Vagina (tissue), 2 donors: ENCODE data around the gene PDE8A. TPM values are rescaled to one million over a fixed set of nuclear protein-coding genes. Genes with fewer than 3 reads are reported as not detected.

Experiments
- DNase-seq, 2 donors: peaks; one replicate each; pipeline ENCODE4 v3.0.0-alpha.2; 2017; ENCODE audit errors: extremely low spot score in 2 of 2
- H3K27ac ChIP-seq: fragments of 200-600 bp; sonication (generic); one replicate; pipeline ENCODE4 v1.5.1; 2019
- H3K27me3 ChIP-seq: fragments of 200-600 bp; sonication (generic); one replicate; pipeline ENCODE4 v1.5.1; 2019
- H3K36me3 ChIP-seq, 2 donors: fragments of 200-600 bp; sonication (generic); one replicate each; pipeline ENCODE4 v1.5.1; 2017 to 2019
- H3K4me1 ChIP-seq: fragments of 200-600 bp; sonication (generic); one replicate; pipeline ENCODE4 v1.5.1; 2019
- H3K4me3 ChIP-seq, 2 donors: fragments of 200-600 bp; sonication (generic); 1 replicate in 1 of 2; 2 replicates in 1 of 2; pipeline ENCODE4 v1.5.1; 2016 to 2019
- H3K9me3 ChIP-seq: fragments of 200-600 bp; sonication (generic); one replicate; pipeline ENCODE4 v1.5.1; 2019
- POLR2A ChIP-seq, 2 donors: fragments of 450-650 bp; IDR thresholded peaks; one replicate each; pipeline ENCODE4 v1.6.1; 2017; ENCODE audit warnings: antibody characterized with exemption in 2 of 2, mild to moderate bottlenecking in 2 of 2, moderate library complexity in 2 of 2
- POLR2AphosphoS5 ChIP-seq, 2 donors: sonication (generic); formaldehyde crosslinking; IDR thresholded peaks; one replicate each; pipeline ENCODE4 v1.9.0; 2017; ENCODE audit warnings: antibody characterized with exemption in 2 of 2, mild to moderate bottlenecking in 2 of 2, low read depth in 1 of 2; ENCODE audit not compliant: insufficient read depth in 1 of 2
- intact Hi-C: fragments of 100-400 bp; cut with DNase I; formaldehyde crosslinking; loops from one replicate; pipeline ENCODE4 v1.15.1; 2023
- total RNA-seq: library from RNA; depleted of rRNA; stranded (reverse); fragments of >200 nt; gene quantifications from one replicate; pipeline ENCODE4 v1.2.3, GENCODE V29; 2016
- TF ChIP-seq, protein P1 (sequence below), 3 experiments: fragments of 450-650 bp in 2 of 3; fragments of 200-600 bp in 1 of 3; sonication (generic) in 1 of 3; IDR thresholded peaks; one replicate each; pipeline ENCODE4 v1.5.1; 2017 to 2019; ENCODE audit warnings: antibody characterized with exemption in 3 of 3, mild to moderate bottlenecking in 2 of 3, moderate library complexity in 2 of 3

Gene PDE8A
- total RNA-seq, 1 donor from 2014 or later = 33.9 TPM

DNA sequence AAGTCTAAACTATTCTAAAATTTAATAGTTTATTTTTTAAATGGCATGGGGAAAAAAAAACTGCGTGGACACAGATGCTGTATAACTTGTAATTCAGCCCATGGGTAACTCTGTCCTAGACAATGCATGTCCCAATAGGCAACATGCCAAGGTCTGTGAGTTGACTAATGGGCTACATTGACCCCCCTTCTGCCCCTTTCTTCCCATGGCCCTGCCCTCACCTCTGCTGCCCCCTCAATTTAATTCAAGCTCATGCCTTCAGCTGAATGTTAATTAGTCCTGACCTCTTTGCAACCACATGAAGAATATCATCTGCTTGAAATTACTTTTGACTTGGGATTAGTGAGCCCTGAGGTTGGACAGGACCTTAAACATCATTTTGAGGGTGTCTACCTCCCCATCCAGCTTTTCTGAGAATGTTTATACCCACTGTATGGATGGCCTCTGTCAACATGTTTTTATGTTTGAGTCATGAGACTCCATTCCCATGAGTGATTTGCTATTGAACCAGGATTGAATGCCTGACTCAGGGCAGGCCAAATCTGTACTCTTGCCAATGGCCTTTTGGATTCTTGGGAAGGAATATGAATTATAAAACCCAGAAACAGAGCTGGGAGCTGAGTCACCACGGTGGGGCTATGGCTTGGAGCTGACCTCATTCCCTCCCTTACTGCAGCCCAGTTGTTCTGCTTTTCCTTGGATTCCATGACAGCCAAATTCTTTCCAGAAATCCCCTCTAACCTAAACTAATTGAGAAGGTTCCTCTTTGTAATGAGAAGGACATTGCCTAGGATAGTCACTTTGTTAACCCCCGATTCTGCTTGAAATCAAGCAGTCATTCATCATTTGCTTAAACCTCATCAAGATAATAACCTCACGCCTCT, 33.5 kb upstream of the PDE8A start:
- H3K27me3 ChIP-seq = no peaks in the 10 kb centered on the region
- peaks cover 11% of the 10 kb centered on the region for H3K4me1 ChIP-seq
- TF ChIP-seq POLR2A (IDR thresholded peaks at IDR 0.05) (no peak), POLR2AphosphoS5 (IDR thresholded peaks at IDR 0.05; ENCODE audit: insufficient read depth in 1 of 2, low read depth in 1 of 2) (no peak)
- TF ChIP-seq, protein P1, sequence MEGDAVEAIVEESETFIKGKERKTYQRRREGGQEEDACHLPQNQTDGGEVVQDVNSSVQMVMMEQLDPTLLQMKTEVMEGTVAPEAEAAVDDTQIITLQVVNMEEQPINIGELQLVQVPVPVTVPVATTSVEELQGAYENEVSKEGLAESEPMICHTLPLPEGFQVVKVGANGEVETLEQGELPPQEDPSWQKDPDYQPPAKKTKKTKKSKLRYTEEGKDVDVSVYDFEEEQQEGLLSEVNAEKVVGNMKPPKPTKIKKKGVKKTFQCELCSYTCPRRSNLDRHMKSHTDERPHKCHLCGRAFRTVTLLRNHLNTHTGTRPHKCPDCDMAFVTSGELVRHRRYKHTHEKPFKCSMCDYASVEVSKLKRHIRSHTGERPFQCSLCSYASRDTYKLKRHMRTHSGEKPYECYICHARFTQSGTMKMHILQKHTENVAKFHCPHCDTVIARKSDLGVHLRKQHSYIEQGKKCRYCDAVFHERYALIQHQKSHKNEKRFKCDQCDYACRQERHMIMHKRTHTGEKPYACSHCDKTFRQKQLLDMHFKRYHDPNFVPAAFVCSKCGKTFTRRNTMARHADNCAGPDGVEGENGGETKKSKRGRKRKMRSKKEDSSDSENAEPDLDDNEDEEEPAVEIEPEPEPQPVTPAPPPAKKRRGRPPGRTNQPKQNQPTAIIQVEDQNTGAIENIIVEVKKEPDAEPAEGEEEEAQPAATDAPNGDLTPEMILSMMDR (IDR thresholded peaks at IDR 0.05) = no peak
- DNase-seq = no peak
- no peak overlapping the region for H3K4me3 ChIP-seq
- intact Hi-C loops = no loop called here
- peak overlapping the region; percentile 54 for H3K27ac ChIP-seq
- no peaks in the 10 kb centered on the region for H3K9me3 ChIP-seq
- no peaks in the 10 kb centered on the region for H3K36me3 ChIP-seq

DNA sequence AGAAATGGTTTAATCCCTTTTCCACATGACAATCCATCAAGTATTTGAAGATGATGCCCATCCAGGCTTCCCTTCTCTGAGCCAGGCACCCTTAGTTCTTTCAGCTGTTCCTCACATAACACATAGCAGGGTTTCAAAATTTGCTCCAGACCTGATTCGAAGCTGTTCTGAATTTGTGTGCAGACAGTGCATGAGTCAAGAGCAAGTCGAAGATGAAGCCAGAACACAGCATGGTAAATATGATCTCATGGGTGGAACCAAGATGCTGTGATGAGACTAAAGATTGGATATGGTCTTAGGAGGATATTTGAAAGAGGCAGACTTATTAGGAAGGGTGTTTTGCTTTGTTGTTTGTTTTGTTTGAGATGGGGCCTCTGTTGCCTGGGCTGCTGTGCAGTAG, 32.6 kb upstream of the PDE8A start:
- Histone ChIP-seq H3K9me3 (no peaks in the 10 kb centered on the region), H3K27me3 (no peaks in the 10 kb centered on the region), H3K4me1 (peaks cover 11% of the 10 kb centered on the region), H3K27ac (peak overlapping the region; percentile 54), H3K36me3 (no peaks in the 10 kb centered on the region), H3K4me3 (no peak overlapping the region)
- TF ChIP-seq, protein P1 (IDR thresholded peaks at IDR 0.05) = no peak
- TF ChIP-seq POLR2A (IDR thresholded peaks at IDR 0.05) = no peak
- TF ChIP-seq POLR2AphosphoS5 (IDR thresholded peaks at IDR 0.05; ENCODE audit: insufficient read depth in 1 of 2, low read depth in 1 of 2) = no peak
- no peak for DNase-seq
- intact Hi-C loops = no loop called here

DNA sequence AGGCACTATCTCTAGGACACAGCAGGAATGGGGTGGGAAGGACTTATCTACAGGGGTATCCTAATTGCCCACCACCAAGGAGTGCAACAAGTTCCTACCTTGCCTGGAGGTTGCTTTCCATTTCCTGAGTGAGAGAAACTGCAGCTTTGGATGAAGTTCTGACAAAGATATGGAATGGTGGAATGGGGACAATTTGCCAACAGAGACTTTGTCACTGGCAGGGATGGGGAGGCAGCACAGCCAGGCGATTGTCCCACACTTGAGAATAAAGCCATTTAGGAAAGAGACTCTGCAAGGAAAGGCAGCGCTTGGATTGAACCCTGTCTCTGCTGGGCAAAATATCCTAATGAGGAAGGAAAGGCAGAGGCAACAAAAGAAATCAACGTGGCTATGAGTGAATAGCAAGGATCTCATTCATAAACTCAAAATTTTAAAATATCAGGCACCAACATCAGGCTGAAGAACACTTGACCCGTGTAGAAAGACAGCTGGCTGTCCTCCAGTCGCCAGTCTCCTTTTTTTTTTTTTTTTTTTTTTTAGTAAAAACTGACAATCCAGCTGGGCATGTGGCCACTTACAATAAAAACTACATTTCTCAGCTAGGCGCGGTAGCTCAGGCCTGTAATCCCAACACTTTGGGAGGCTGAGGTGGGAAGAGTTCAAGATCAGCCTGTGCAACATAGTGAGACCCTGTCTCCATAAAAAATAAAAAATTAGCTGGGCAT, 31.6 kb upstream of the PDE8A start:
- no peak for TF ChIP-seq POLR2AphosphoS5 (IDR thresholded peaks at IDR 0.05; ENCODE audit: insufficient read depth in 1 of 2, low read depth in 1 of 2)
- intact Hi-C loops = no loop called here
- Histone ChIP-seq H3K4me3 (no peak overlapping the region), H3K27ac (no peak overlapping the region), H3K9me3 (no peaks in the 10 kb centered on the region), H3K4me1 (peaks cover 13% of the 10 kb centered on the region), H3K27me3 (no peaks in the 10 kb centered on the region), H3K36me3 (no peaks in the 10 kb centered on the region)
- DNase-seq = no peak

DNA sequence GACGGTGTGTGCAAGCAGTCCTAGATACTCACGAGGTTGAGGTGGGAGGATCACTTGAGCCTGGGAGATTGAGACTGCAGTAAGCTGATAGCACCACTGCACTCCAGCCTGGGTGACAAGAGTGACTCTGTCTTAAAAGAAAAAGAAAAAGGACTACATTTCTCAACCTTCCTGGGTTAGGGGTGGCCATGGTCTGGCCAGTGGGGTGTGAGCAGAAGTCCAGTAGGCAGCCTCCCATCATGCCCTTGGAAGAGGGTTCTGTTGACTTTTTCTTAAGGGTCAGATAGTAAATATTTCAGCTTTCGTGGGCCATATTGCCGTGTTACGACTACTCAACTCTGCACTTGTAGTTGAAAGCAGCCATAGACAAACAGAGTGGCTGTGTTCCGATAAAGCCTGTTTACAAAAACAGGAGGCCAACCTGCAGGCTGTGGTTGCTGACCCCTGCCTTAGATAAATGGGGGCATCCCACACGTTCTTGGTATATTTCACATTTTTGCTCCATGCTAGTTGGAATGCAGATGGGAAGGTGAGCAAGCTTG, 31.0 kb upstream of the PDE8A start:
- Histone ChIP-seq H3K4me3 (no peak overlapping the region), H3K4me1 (peaks cover 20% of the 10 kb centered on the region), H3K27me3 (no peaks in the 10 kb centered on the region), H3K36me3 (no peaks in the 10 kb centered on the region), H3K9me3 (no peaks in the 10 kb centered on the region), H3K27ac (no peak overlapping the region)
- intact Hi-C loops = no loop called here
- TF ChIP-seq, protein P1 (IDR thresholded peaks at IDR 0.05) = no peak
- TF ChIP-seq POLR2A (IDR thresholded peaks at IDR 0.05) (no peak), POLR2AphosphoS5 (IDR thresholded peaks at IDR 0.05; ENCODE audit: insufficient read depth in 1 of 2, low read depth in 1 of 2) (no peak)
- no peak for DNase-seq

DNA sequence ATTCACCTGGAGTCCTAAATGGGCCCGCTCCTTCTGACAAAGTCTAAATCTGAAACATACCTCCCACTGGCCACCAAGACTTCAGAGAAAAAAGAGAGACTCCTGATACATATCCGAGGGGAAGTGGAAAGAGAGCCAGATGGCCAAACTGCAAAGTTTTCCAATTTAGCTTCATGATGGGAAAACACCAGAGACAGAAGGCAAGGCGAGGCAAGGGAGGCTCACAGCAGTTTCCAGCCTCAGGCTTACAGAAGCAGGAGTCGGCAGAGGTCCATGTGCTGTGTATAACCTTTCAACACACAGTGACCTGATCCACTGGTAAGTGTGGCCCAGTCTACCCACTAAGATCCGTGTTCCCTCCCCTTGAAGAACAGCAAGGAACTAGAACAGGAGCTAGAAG, 29.9 kb upstream of the PDE8A start:
- no peak for DNase-seq
- TF ChIP-seq POLR2A (IDR thresholded peaks at IDR 0.05) (no peak), POLR2AphosphoS5 (IDR thresholded peaks at IDR 0.05; ENCODE audit: insufficient read depth in 1 of 2, low read depth in 1 of 2) (no peak)
- TF ChIP-seq, protein P1 (IDR thresholded peaks at IDR 0.05) = no peak
- H3K27me3 ChIP-seq = no peaks in the 10 kb centered on the region
- H3K27ac ChIP-seq = no peak overlapping the region
- intact Hi-C loops = no loop called here
- no peak overlapping the region for H3K4me3 ChIP-seq
- no peaks in the 10 kb centered on the region for H3K9me3 ChIP-seq
- H3K4me1 ChIP-seq = peaks cover 22% of the 10 kb centered on the region
- H3K36me3 ChIP-seq = no peaks in the 10 kb centered on the region
